ENCODE measurements around the gene TP53TG5. TPM values are rescaled to one million over a fixed set of nuclear protein-coding genes. Genes with fewer than 3 reads are reported as not detected.
"Not testable (repeated sequence)": the region's sequence is repeated elsewhere in the genome, so short reads cannot be mapped to it uniquely, and the experiment has no call there.

TP53TG5 gene
- total RNA-seq, 1 donor from 2014 or later = not detected

DNA sequence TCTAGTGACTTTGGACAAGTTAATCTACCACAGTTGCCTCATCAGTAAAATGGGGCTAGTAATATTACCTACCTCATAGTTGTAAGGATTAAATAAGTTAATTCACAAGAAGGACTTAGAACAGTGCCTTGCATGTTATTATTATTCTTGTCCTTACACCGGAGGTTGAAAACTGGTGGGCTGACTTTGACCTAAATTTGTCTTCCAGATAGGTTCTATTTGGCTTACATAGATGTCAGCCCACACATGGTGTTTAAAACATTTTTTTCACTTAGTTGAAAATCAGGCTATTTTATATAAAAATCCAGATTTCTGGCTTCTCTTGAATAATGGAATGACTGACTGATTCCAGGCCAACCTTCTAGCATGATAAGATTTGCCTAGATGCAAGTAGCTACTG lies 11.9 kb downstream of the TP53TG5 start:
- DNase-seq (ENCODE audit: low spot score) = no peak

GRCh38 chr20:45365444-45365970 lies 12.6 kb downstream of the TP53TG5 start:
- DNase-seq (ENCODE audit: low spot score) = no peak

- DNase-seq (ENCODE audit: low spot score) = no peak
Measured at GRCh38 chr20:45363611-45364492, 14.3 kb downstream of the TP53TG5 start.

DNA sequence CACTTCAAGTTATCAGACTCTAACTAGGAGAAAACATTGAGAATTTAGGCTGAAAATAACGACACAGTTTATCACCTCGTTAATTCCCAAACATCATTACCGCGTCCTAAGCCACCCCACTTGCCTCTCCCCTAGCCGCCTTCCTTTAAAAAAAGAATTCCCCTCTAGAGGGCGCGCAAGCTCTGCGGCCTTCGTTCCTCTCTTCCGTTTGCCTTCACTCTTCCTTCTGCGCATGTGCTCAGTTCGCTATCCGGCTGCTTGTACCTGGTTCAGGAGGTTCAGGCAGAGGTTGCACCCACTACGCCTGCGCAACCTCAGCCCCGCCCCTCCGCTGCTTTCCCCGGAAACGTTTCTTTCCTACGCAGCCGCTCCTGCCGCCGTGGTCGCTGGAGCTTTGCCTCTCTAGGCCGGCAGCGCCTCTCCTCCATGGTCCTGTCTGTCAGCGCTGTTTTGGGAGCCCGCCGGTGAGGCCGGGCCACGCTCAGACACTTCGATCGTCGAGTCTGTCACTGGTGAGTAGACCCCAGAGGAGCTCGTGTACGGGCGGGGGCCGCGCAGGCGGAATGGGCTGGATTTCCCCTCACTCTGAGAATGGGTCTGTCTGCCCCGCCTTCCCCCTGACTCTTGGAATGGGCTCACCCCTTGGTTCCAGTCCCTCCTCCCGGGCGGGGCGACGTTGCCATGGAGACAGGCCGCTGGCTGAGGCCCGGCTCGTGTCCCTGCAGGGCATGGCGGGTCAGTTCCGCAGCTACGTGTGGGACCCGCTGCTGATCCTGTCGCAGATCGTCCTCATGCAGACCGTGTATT lies 15.1 kb downstream of the TP53TG5 start, which contains the start of gene SYS1:
SYS1 (plus strand) TSS at position 353 of the 807 bp plus-strand sequence; CDS start at position 729, 376 bp downstream.
- DNase-seq (ENCODE audit: low spot score) = peak; percentile 99

GRCh38 chr20:45361793-45362192 lies 16.3 kb downstream of the TP53TG5 start:
- DNase-seq (ENCODE audit: low spot score) = no peak

GRCh38 chr20:45359406-45360148 lies 18.5 kb downstream of the TP53TG5 start:
- DNase-seq (ENCODE audit: low spot score) = peak; percentile 71

- DNase-seq (ENCODE audit: low spot score) = no peak
Measured at GRCh38 chr20:45359069-45359405, 19.1 kb downstream of the TP53TG5 start.

- peak; percentile 81 for DNase-seq (ENCODE audit: low spot score)
Measured at GRCh38 chr20:45358282-45359068, 19.6 kb downstream of the TP53TG5 start.

GRCh38 chr20:45355209-45356084 lies 22.7 kb downstream of the TP53TG5 start:
- DNase-seq (ENCODE audit: low spot score) = no peak

- no peak for DNase-seq (ENCODE audit: low spot score)
Measured at GRCh38 chr20:45354423-45355208, 23.5 kb downstream of the TP53TG5 start.

GRCh38 chr20:45353746-45354145 lies 24.4 kb downstream of the TP53TG5 start:
- no peak for DNase-seq (ENCODE audit: low spot score)

GRCh38 chr20:45352729-45353128 lies 25.4 kb downstream of the TP53TG5 start:
- DNase-seq (ENCODE audit: low spot score) = no peak

- DNase-seq (ENCODE audit: low spot score) = not testable (repeated sequence)
Measured at GRCh38 chr20:45350795-45351194, 27.3 kb downstream of the TP53TG5 start.

DNA sequence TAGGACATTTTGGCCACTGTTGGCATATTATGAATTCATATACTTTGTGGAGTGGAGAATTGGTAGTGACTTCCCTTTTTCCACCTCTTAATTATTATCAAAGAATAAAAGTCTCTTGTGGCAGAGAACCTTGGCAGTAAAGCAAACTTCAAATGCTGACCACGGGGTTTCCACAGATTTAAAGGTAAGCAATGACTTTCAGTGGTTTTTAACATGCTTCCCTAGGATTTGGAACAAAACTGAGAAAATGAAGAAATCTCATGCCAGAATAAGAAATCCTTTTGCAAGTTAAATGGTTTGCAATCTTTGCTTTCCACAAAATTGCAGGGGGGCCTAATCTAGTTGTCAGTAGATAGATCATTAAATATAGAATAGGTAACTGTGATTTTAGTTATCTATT lies 27.9 kb downstream of the TP53TG5 start:
- DNase-seq (ENCODE audit: low spot score) = no peak

DNA sequence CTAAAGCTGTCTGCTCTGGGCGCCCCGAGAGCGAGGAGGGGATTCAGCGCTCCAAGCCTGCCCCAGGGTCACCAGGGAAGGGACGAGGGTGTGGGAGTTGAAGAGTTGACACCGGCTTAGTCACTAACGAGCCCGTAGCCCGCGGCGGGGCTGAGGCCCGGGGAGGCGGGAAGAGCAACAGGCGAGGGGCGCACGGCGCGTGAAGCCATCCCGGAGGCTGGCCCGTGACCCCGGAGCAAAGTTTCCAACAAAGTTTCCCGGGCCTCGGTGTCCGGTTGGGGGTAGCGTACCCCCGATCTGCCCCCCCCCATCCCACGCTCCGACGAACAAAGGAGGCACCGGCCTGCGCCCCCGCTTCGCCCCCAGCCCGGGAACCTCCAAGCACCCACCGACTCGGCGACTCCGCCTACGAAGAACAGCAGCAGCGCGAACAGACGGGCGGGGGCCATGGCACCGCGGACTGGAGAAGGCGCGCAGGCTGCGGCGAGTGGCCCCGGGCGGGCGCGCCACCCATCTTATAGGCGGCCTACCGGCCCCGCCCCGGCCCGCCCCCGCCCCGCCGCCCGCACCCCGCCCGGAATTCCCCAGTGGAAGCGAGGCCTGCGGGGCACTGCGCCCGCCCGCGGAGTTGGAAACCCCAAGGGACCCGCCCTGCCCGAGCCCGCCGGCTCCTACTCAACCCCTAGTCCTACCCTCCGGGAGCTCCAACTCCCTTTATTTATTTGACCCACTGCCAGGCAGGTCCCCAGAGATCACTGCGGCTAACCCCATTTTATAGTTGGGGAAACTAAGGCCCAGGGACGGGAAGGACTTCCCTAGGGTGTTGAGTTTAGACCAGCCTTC lies 30.0 kb downstream of the TP53TG5 start, which contains the start of gene SDC4:
SDC4 (minus strand) TSS at position 489 of the 843 bp plus-strand sequence; CDS start at position 449, 40 bp downstream.
- DNase-seq (ENCODE audit: low spot score) = peak; percentile 52

- DNase-seq (ENCODE audit: low spot score) = no peak
Measured at GRCh38 chr20:45347297-45347935, 30.7 kb downstream of the TP53TG5 start.

DNA sequence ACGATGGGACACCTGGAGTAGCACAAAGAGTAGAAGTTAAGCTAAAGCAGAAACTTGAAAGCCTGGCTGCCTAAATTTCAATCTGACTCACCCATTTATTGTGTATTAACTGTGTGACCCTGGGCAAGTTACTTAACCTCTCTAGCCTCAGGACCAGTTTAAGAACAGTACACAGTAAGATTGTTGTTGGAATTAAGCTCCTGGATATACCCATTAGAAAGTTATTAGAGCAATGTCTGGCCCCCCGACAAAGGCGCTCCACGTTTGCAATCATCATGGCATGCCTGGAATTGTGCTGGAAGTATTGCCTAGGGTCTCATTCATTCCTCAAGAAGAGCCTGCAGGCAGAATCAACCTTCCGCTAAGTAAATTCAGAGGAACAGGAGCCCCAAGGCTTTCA lies 31.3 kb downstream of the TP53TG5 start:
- no peak for DNase-seq (ENCODE audit: low spot score)
